ENCODE data around the gene TNFAIP8L1.

DNA sequence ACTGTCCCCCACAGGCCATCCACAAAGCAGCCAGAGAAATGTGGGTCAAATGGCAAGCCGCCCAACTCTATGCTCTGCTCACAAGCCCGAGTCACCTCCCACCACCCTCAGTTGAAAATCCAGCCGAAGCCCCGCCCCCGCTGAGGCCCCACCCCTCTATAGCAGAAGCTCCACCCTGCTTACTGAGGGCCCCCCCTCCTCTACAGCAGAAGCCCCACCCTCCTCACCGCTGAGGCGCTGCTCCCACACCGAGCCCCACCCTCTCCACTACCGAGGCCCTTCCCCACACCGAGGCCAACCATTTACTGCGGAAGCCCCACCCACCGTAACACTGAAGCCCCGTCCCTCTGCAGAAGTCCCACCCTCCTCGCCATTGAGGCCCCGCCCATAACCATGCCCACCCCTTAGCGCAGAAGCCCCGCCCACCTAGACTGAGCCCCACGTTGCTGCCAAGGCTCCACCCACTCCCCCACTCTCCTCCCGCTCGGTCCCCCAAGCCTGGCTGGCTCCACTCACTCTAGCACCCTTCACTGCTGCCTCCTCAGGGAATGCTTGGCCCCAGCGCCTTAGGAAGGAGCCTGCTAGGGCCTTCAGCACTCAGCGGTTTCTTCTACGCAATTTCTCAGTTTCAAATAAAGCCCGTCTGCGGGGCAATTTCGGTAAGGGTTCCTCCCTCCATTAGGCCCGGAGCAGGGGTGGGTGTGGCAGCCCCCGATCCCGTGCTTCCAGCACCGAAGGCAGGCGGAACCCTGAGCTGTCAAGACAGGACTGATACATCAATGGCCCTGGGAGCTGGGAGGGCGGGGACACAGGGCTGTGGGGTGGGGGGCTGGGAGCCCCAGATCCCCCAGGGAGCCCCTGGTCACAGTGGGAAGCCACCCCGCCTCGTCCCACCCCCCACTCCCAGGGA is 39.8 kb downstream of the TNFAIP8L1 start:
- TF ChIP-seq ARNTL (CRISPR knock-in tag; IDR thresholded peaks at IDR 0.05; ENCODE audit: borderline replicate concordance, low read depth) (no peak), CSDC2 (CRISPR knock-in tag; IDR thresholded peaks at IDR 0.05) (no peak), PATZ1 (CRISPR knock-in tag; IDR thresholded peaks at IDR 0.05; ENCODE audit: borderline replicate concordance) (no peak)
- TF ChIP-seq, protein P1, sequence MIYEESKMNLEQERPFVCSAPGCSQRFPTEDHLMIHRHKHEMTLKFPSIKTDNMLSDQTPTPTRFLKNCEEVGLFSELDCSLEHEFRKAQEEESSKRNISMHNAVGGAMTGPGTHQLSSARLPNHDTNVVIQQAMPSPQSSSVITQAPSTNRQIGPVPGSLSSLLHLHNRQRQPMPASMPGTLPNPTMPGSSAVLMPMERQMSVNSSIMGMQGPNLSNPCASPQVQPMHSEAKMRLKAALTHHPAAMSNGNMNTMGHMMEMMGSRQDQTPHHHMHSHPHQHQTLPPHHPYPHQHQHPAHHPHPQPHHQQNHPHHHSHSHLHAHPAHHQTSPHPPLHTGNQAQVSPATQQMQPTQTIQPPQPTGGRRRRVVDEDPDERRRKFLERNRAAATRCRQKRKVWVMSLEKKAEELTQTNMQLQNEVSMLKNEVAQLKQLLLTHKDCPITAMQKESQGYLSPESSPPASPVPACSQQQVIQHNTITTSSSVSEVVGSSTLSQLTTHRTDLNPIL (CRISPR knock-in tag; IDR thresholded peaks at IDR 0.05; ENCODE audit: low read depth) = no peak

All from SK-N-SH treated with all-trans-retinoic acid at 6 μM for 48 hours (cell line).